ENCODE data around the gene BCAS3.

DNA sequence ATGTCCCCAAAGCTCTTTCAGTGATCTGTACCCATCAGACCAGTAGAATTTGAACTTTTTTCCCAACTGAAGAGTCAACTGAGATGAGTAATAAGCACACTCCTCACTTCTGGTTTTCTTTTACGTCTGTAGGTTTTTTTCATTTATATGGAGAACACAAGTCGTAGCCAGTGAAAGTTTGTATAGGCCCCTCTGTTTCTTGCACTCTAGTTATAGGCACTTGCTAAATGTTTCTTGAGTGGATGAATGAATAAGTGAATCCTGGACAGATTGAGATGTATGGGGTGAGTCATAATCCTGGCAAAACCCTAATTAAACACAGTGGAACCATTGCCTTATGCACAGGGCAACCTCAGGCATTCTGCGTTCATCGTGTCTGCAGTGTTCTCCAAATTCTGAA, 528.3 kb downstream of the BCAS3 start:
- no peak for TF ChIP-seq EZH2 (IDR thresholded peaks at IDR 0.05; ENCODE audit: insufficient read depth, poor library complexity, severe bottlenecking)
- TF ChIP-seq EZH2phosphoT487 (IDR thresholded peaks at IDR 0.05; ENCODE audit: insufficient read depth, low read depth): no peak
